Colonic mucosa (tissue), 4 donors: Measurements from ENCODE around the gene TCERG1L. TPM values are rescaled to one million over a fixed set of nuclear protein-coding genes. Genes with fewer than 3 reads are reported as not detected.

Source experiments
- DNase-seq: peaks from one replicate; pipeline ENCODE4 v3.0.0-alpha.2; 2020
- H3K27ac ChIP-seq: fragments of 200-600 bp; one replicate; pipeline ENCODE4 v1.8.0; 2021
- H3K27me3 ChIP-seq: fragments of 200-600 bp; one replicate; pipeline ENCODE4 v1.8.0; 2021
- H3K36me3 ChIP-seq: fragments of 200-600 bp; one replicate; pipeline ENCODE4 v1.8.0; 2021
- H3K4me1 ChIP-seq: fragments of 200-600 bp; one replicate; pipeline ENCODE4 v1.8.0; 2021; ENCODE audit warnings: mild to moderate bottlenecking
- H3K4me3 ChIP-seq: fragments of 200-600 bp; one replicate; pipeline ENCODE4 v1.8.0; 2021
- H3K9ac ChIP-seq, 2 donors: one replicate each; pipeline ENCODE4 v1.7.0; 2013; ENCODE audit warnings: control low read depth in 2 of 2, low read depth in 2 of 2, low read length in 2 of 2
- H3K9me3 ChIP-seq: fragments of 200-600 bp; one replicate; pipeline ENCODE4 v1.8.0; 2021
- CTCF ChIP-seq: fragments of 200-600 bp; IDR thresholded peaks from one replicate; pipeline ENCODE4 v1.8.0; 2022; ENCODE audit warnings: antibody characterized with exemption, mild to moderate bottlenecking
- intact Hi-C: fragments of 100-400 bp; cut with DNase I; formaldehyde crosslinking; loops from one replicate; pipeline ENCODE4 v1.14.1; 2022
- total RNA-seq, 2 donors: library from RNA; stranded (reverse); fragmentation: NEBNext Ultra II Directional in 1 of 2; extraction: Animal tissue kit (Norgen Biotek cat#: 25700) in 1 of 2; gene quantifications; one replicate each; pipeline ENCODE4 v1.2.1, GENCODE V29; 2021
- donor health status: healthy.
- donor health status: DM: no; HTN: no; CAD: no.
- donor health status: DM: no; HTN: no; CAD: no.

Gene TCERG1L
- total RNA-seq, 2 donors from 2014 or later, result not detected

- intact Hi-C loops, result no loop called here
- no peak overlapping the region for H3K4me3 ChIP-seq
- no peaks in the 10 kb centered on the region for H3K27me3 ChIP-seq
- no peaks in the 10 kb centered on the region for H3K36me3 ChIP-seq
- no peak for TF ChIP-seq CTCF
- DNase-seq, result no peak
- H3K27ac ChIP-seq, result no peak overlapping the region
- H3K9me3 ChIP-seq, result no peaks in the 10 kb centered on the region
- no peak overlapping the region for H3K9ac ChIP-seq
- H3K4me1 ChIP-seq, result no peaks in the 10 kb centered on the region
Measured at GRCh38 chr10:131165092-131165491, 146.4 kb downstream of the TCERG1L start.

- Histone ChIP-seq H3K4me1 (no peaks in the 10 kb centered on the region), H3K27me3 (no peaks in the 10 kb centered on the region), H3K4me3 (no peak overlapping the region), H3K9me3 (no peaks in the 10 kb centered on the region), H3K36me3 (no peaks in the 10 kb centered on the region), H3K27ac (no peak overlapping the region), H3K9ac (no peak overlapping the region)
- no peak for TF ChIP-seq CTCF
- DNase-seq, result no peak
- intact Hi-C loops, result no loop called here
Measured at GRCh38 chr10:131162866-131163843, 148.4 kb downstream of the TCERG1L start.

- Histone ChIP-seq H3K9me3 (no peaks in the 10 kb centered on the region), H3K9ac (no peak overlapping the region), H3K4me1 (no peaks in the 10 kb centered on the region), H3K36me3 (no peaks in the 10 kb centered on the region), H3K27me3 (no peaks in the 10 kb centered on the region), H3K4me3 (no peak overlapping the region), H3K27ac (no peak overlapping the region)
- TF ChIP-seq CTCF, result no peak
- intact Hi-C loops, result no loop called here
- no peak for DNase-seq
Measured at GRCh38 chr10:131162211-131162610, 149.3 kb downstream of the TCERG1L start.

GRCh38 chr10:131161087-131161486 is 150.4 kb downstream of the TCERG1L start:
- H3K36me3 ChIP-seq, result no peaks in the 10 kb centered on the region
- H3K4me3 ChIP-seq, result no peak overlapping the region
- no peak for DNase-seq
- no peak overlapping the region for H3K9ac ChIP-seq
- no peak overlapping the region for H3K27ac ChIP-seq
- TF ChIP-seq CTCF, result no peak
- no peaks in the 10 kb centered on the region for H3K9me3 ChIP-seq
- no peaks in the 10 kb centered on the region for H3K4me1 ChIP-seq
- intact Hi-C loops, result no loop called here
- no peaks in the 10 kb centered on the region for H3K27me3 ChIP-seq

- no peak for DNase-seq
- no peak overlapping the region for H3K4me3 ChIP-seq
- H3K9ac ChIP-seq, result no peak overlapping the region
- no peak overlapping the region for H3K27ac ChIP-seq
- H3K9me3 ChIP-seq, result no peaks in the 10 kb centered on the region
- no peaks in the 10 kb centered on the region for H3K36me3 ChIP-seq
- no peaks in the 10 kb centered on the region for H3K27me3 ChIP-seq
- intact Hi-C loops, result no loop called here
- no peaks in the 10 kb centered on the region for H3K4me1 ChIP-seq
- TF ChIP-seq CTCF, result no peak
Measured at GRCh38 chr10:131160219-131160875, 151.2 kb downstream of the TCERG1L start.
